GM19468 (cell line): ENCODE data around the gene TEX10.

Source experiments
- ATAC-seq: cut with Tn5 transposase; IDR thresholded peaks from one replicate; pipeline ENCODE4 v1.9.1; 2021; ENCODE audit warnings: mild to moderate bottlenecking, moderate library complexity, moderate number of reproducible peaks; ENCODE audit not compliant: unreplicated experiment; ENCODE audit errors: extremely low read depth

TEX10 gene

GRCh38 chr9:100287186-100287585 is 65.6 kb downstream of the TEX10 start:
- no peak for ATAC-seq

- no peak for ATAC-seq
These were observed 66.5 kb downstream of the TEX10 start for GRCh38 chr9:100286257-100286656.

- no peak for ATAC-seq
These were observed 67.1 kb downstream of the TEX10 start for GRCh38 chr9:100285601-100286000.

- ATAC-seq: no peak
These were observed 67.7 kb downstream of the TEX10 start for GRCh38 chr9:100285080-100285479.

- ATAC-seq: no peak
These were observed 68.5 kb downstream of the TEX10 start for GRCh38 chr9:100284247-100284646.

- ATAC-seq: no peak
These were observed 70.4 kb downstream of the TEX10 start for GRCh38 chr9:100282388-100282719.

GRCh38 chr9:100281676-100282387 is 70.9 kb downstream of the TEX10 start:
- ATAC-seq: no peak

- no peak for ATAC-seq
These were observed 71.7 kb downstream of the TEX10 start for GRCh38 chr9:100281066-100281465.

GRCh38 chr9:100277166-100277979 is 75.4 kb downstream of the TEX10 start:
- ATAC-seq: no peak

GRCh38 chr9:100269656-100270055 is 83.1 kb downstream of the TEX10 start:
- no peak for ATAC-seq

- ATAC-seq: no peak
These were observed 84.5 kb downstream of the TEX10 start for GRCh38 chr9:100268271-100268670.

GRCh38 chr9:100267211-100267610 is 85.5 kb downstream of the TEX10 start:
- ATAC-seq: no peak
